HepG2 (cell line): Measurements from ENCODE around the gene ATP9B. TPM values are rescaled to one million over a fixed set of nuclear protein-coding genes. Genes with fewer than 3 reads are reported as not detected.
A peak's percentile ranks its signal among the peaks of the same experiment; 100 is the strongest.

Experiments used
- ARNTL ChIP-seq: sonication (generic); formaldehyde crosslinking; IDR thresholded peaks from 2 replicates; pipeline ENCODE4 v1.4.0; 2020; ENCODE audit warnings: mild to moderate bottlenecking, missing genetic modification reagents
- ESRRA ChIP-seq: sonication (generic); formaldehyde crosslinking; IDR thresholded peaks from 2 replicates; pipeline ENCODE4 v1.5.1; 2020; ENCODE audit warnings: mild to moderate bottlenecking, low read depth, missing genetic modification reagents
- KDM1A ChIP-seq: IDR thresholded peaks from 2 replicates; pipeline ENCODE4 v1.6.1; 2016; ENCODE audit warnings: missing compliant biosample characterization
- MAFF ChIP-seq: IDR thresholded peaks from 2 replicates; pipeline ENCODE4 v1.6.1; 2011; ENCODE audit warnings: low read depth, low read length, improper control_type of control experiment
- NCOR1 ChIP-seq: fragments of 200-600 bp; sonication (generic); IDR thresholded peaks from 2 replicates; pipeline ENCODE4 v1.7.0; 2017; ENCODE audit warnings: antibody characterized with exemption, low read length, borderline replicate concordance
- PAF1 ChIP-seq: IDR thresholded peaks from 2 replicates; pipeline ENCODE4 v1.6.1; 2016; ENCODE audit warnings: missing genetic modification reagents, missing compliant biosample characterization
- PRMT3 ChIP-seq: sonication (generic); formaldehyde crosslinking; IDR thresholded peaks from 2 replicates; pipeline ENCODE4 v1.8.1; 2022; ENCODE audit warnings: low read depth, mild to moderate bottlenecking, moderate library complexity, missing genetic modification reagents, borderline replicate concordance
- RBM22 ChIP-seq: fragments of 200-400 bp; formaldehyde crosslinking; optimal IDR thresholded peaks from 2 replicates; pipeline ENCODE3; 2017; ENCODE audit warnings: mild to moderate bottlenecking, low read length, moderate library complexity
- RELA ChIP-seq: sonication (generic); formaldehyde crosslinking; IDR thresholded peaks from 2 replicates; pipeline ENCODE4 v1.4.0; 2020; ENCODE audit warnings: missing genetic modification reagents
- SIX4 ChIP-seq: sonication (generic); formaldehyde crosslinking; IDR thresholded peaks from 2 replicates; pipeline ENCODE4 v1.4.0; 2020; ENCODE audit warnings: missing genetic modification reagents
- SMC3 ChIP-seq: IDR thresholded peaks from 2 replicates; pipeline ENCODE4 v1.6.1; 2011; ENCODE audit warnings: low read length, improper control_type of control experiment
- TBP ChIP-seq: sonication (generic); formaldehyde crosslinking; IDR thresholded peaks from 2 replicates; pipeline ENCODE4 v1.5.0; 2020; ENCODE audit warnings: missing genetic modification reagents
- ZFYVE20 ChIP-seq: sonication (generic); formaldehyde crosslinking; IDR thresholded peaks from 2 replicates; pipeline ENCODE4 v1.8.0; 2023; ENCODE audit warnings: low read depth, mild to moderate bottlenecking, moderate library complexity, missing genetic modification reagents, borderline replicate concordance
- ZNF234 ChIP-seq: sonication (generic); formaldehyde crosslinking; conservative IDR thresholded peaks from 2 replicates; pipeline ENCODE4 v1.5.1; 2020; ENCODE audit warnings: mild to moderate bottlenecking, missing genetic modification reagents
- ZNF253 ChIP-seq: sonication (generic); formaldehyde crosslinking; IDR thresholded peaks from 2 replicates; pipeline ENCODE4 v1.8.0; 2022; ENCODE audit warnings: mild to moderate bottlenecking, missing genetic modification reagents, borderline replicate concordance
- ZNF317 ChIP-seq: sonication (generic); formaldehyde crosslinking; IDR thresholded peaks from 2 replicates; pipeline ENCODE4 v1.5.0; 2020; ENCODE audit warnings: mild to moderate bottlenecking, missing genetic modification reagents
- ZNF331 ChIP-seq: sonication (generic); formaldehyde crosslinking; IDR thresholded peaks from 2 replicates; pipeline ENCODE4 v1.4.0; 2020; ENCODE audit warnings: missing genetic modification reagents
- ZNF337 ChIP-seq: sonication (generic); formaldehyde crosslinking; IDR thresholded peaks from 2 replicates; pipeline ENCODE4 v1.5.1; 2020; ENCODE audit warnings: missing genetic modification reagents, low read depth, mild to moderate bottlenecking, borderline replicate concordance
- ZNF556 ChIP-seq: sonication (generic); formaldehyde crosslinking; IDR thresholded peaks from 2 replicates; pipeline ENCODE4 v1.4.0; 2020; ENCODE audit warnings: mild to moderate bottlenecking, missing genetic modification reagents, borderline replicate concordance
- ZNF629 ChIP-seq: sonication (generic); formaldehyde crosslinking; conservative IDR thresholded peaks from 2 replicates; pipeline ENCODE4 v1.5.0; 2020; ENCODE audit warnings: missing genetic modification reagents
- ZNF670 ChIP-seq: sonication (generic); formaldehyde crosslinking; IDR thresholded peaks from 2 replicates; pipeline ENCODE4 v1.8.0; 2022; ENCODE audit warnings: mild to moderate bottlenecking, missing genetic modification reagents, borderline replicate concordance
- ZNF772 ChIP-seq: sonication (generic); formaldehyde crosslinking; IDR thresholded peaks from 2 replicates; pipeline ENCODE4 v1.5.0; 2020; ENCODE audit warnings: mild to moderate bottlenecking, missing genetic modification reagents
- ZNF879 ChIP-seq: sonication (generic); formaldehyde crosslinking; IDR thresholded peaks from 2 replicates; pipeline ENCODE4 v1.8.1; 2023; ENCODE audit warnings: missing genetic modification reagents
- polyA plus RNA-seq, 8 experiments: library from polyadenylated mRNA; depleted of rRNA in 3 of 8; stranded (reverse) in 7 of 8; unstranded in 1 of 8; fragments of >200 nt; fragmentation: Illumina TruSeq in 4 of 8; extraction: Trizol in 4 of 8; gene quantifications; 2 replicates each; pipeline versions ENCODE4 v1.2.1 to v1.2.3, GENCODE V29; 2011 to 2016; ENCODE audit warnings: low read depth in 4 of 8, missing spikeins in 1 of 8, mixed read lengths in 1 of 8; ENCODE audit not compliant: insufficient read depth in 1 of 8
- total RNA-seq, 5 experiments: library from RNA; depleted of rRNA; stranded (reverse); fragments of >200 nt; fragmentation: Illumina TruSeq; extraction: Trizol; gene quantifications; 2 replicates each; pipeline ENCODE4 v1.2.3, GENCODE V29; 2016; ENCODE audit warnings: low read depth in 1 of 5
- TF ChIP-seq, protein P1 (sequence below): sonication (generic); formaldehyde crosslinking; IDR thresholded peaks from 2 replicates; pipeline ENCODE4 v1.4.0; 2020; ENCODE audit warnings: mild to moderate bottlenecking, missing genetic modification reagents
- TF ChIP-seq, protein P2 (sequence below): sonication (generic); formaldehyde crosslinking; IDR thresholded peaks from 2 replicates; pipeline ENCODE4 v1.5.0; 2020; ENCODE audit warnings: missing genetic modification reagents, mild to moderate bottlenecking, borderline replicate concordance
- TF ChIP-seq, protein P3 (sequence below): sonication (generic); formaldehyde crosslinking; IDR thresholded peaks from 2 replicates; pipeline ENCODE4 v1.5.1; 2020; ENCODE audit warnings: missing genetic modification reagents, mild to moderate bottlenecking, borderline replicate concordance

ATP9B gene
- total and polyA plus RNA-seq, 2 of the 13 experiments (the other 11 are each of a cell fraction or from before 2014, with no cell fraction given), result 10.8 to 11.3 TPM

DNA sequence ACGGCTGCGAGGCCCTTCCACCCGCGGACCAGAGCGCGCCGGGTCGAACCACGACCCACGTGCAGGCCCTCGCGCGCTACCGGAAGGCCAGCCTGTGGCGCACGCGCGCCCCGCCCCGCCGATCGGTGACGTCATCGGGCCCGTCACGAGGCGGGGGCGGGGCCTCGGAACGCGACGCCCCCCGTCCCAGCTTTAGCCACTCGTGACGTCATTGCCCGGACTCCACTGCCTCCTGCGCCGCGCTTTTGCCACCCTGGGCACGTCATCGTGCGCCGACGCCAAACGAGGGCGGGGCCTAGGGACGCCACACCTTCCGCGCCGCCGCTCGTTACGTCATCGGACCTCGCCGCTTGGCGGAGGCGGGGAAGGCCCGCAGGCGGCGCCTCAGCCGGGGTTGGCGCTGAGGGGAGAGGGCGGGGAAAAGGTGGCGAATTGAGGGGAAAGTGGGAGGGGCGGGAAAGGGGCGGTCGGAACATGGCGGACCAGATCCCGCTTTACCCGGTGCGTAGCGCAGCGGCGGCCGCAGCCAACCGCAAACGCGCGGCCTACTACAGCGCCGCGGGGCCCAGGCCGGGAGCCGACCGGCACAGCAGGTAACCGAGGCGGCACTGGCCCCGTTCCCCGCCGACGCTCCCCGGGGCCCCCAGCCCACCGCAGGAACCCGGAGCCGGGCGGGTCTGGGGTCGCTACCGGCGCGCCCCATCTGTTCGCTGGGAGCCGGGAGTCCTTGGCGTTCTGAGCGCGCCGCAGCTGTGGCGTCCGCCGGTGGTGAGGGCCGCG is at the start of gene ATP9B (continued):
- TF ChIP-seq ZNF317 (CRISPR knock-in tag) (0 out of 2 replicates have a peak, but pooled peaks have one; percentile 25), ZNF337 (CRISPR knock-in tag) (0 out of 2 replicates have a peak, but pooled peaks have one; percentile 46), ARNTL (CRISPR knock-in tag) (no peak; the same call in 1 of the 2 replicates), KDM1A (CRISPR knock-in tag) (no peak), PRMT3 (CRISPR knock-in tag) (no peak), ESRRA (CRISPR knock-in tag) (no peak; the same call in none of the 2 replicates), SIX4 (CRISPR knock-in tag) (no peak), PAF1 (CRISPR knock-in tag) (no peak), ZNF331 (CRISPR knock-in tag) (0 out of 2 replicates have a peak, but pooled peaks have one; percentile 13), TBP (CRISPR knock-in tag) (no peak), RELA (CRISPR knock-in tag) (no peak), SMC3 (no peak), ZNF556 (CRISPR knock-in tag) (0 out of 2 replicates have a peak, but pooled peaks have one; percentile 33), RBM22 (no peak), NCOR1 (no peak), ZNF234 (CRISPR knock-in tag) (no peak), ZNF670 (CRISPR knock-in tag) (no peak), ZNF253 (no peak), ZNF879 (CRISPR knock-in tag) (0 out of 2 replicates have a peak, but pooled peaks have one; percentile 27), ZNF629 (CRISPR knock-in tag) (no peak), ZNF772 (CRISPR knock-in tag) (peak; percentile 91; the same call in 1 of the 2 replicates), ZFYVE20 (CRISPR knock-in tag) (no peak), MAFF (no peak)
- TF ChIP-seq, protein P1, sequence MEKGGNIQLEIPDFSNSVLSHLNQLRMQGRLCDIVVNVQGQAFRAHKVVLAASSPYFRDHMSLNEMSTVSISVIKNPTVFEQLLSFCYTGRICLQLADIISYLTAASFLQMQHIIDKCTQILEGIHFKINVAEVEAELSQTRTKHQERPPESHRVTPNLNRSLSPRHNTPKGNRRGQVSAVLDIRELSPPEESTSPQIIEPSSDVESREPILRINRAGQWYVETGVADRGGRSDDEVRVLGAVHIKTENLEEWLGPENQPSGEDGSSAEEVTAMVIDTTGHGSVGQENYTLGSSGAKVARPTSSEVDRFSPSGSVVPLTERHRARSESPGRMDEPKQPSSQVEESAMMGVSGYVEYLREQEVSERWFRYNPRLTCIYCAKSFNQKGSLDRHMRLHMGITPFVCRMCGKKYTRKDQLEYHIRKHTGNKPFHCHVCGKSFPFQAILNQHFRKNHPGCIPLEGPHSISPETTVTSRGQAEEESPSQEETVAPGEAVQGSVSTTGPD, result no peak
- TF ChIP-seq, protein P2, sequence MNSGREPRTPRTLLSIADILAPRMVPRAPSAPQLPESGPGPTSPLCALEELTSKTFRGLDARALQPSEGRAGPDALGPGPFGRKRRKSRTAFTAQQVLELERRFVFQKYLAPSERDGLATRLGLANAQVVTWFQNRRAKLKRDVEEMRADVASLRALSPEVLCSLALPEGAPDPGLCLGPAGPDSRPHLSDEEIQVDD, result peak; percentile 56
- TF ChIP-seq, protein P3, sequence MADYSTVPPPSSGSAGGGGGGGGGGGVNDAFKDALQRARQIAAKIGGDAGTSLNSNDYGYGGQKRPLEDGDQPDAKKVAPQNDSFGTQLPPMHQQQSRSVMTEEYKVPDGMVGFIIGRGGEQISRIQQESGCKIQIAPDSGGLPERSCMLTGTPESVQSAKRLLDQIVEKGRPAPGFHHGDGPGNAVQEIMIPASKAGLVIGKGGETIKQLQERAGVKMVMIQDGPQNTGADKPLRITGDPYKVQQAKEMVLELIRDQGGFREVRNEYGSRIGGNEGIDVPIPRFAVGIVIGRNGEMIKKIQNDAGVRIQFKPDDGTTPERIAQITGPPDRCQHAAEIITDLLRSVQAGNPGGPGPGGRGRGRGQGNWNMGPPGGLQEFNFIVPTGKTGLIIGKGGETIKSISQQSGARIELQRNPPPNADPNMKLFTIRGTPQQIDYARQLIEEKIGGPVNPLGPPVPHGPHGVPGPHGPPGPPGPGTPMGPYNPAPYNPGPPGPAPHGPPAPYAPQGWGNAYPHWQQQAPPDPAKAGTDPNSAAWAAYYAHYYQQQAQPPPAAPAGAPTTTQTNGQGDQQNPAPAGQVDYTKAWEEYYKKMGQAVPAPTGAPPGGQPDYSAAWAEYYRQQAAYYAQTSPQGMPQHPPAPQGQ (CRISPR knock-in tag), result no peak; the same call in 1 of the 2 replicates
